Stimulated activated CD4-positive, alpha-beta T cell treated with anti-CD3 and anti-CD28 coated beads, Interleukin-4, amount 100 ng/mL, for 1 hour (primary cell): ENCODE results near the gene NFATC3.
"Not testable (repeated sequence)": the region's sequence is repeated elsewhere in the genome, so short reads cannot be mapped to it uniquely, and the experiment has no call there.

ENCODE experiments used
- DNase-seq: peaks from one replicate; pipeline ENCODE4 v3.0.0-alpha.2; 2020

Gene NFATC3

GRCh38 chr16:68090533-68090932 lies 5.4 kb downstream of the NFATC3 start:
- DNase-seq = no peak

- no peak for DNase-seq
Observed at GRCh38 chr16:68091380-68092261, 6.5 kb downstream of the NFATC3 start.

- DNase-seq = not testable (repeated sequence)
Observed at GRCh38 chr16:68092275-68092674, 7.1 kb downstream of the NFATC3 start.

GRCh38 chr16:68093816-68094613 lies 8.8 kb downstream of the NFATC3 start:
- DNase-seq = no peak

- no peak for DNase-seq
Observed at GRCh38 chr16:68094614-68094934, 9.4 kb downstream of the NFATC3 start.

GRCh38 chr16:68096491-68096890 lies 11.3 kb downstream of the NFATC3 start:
- DNase-seq = no peak

GRCh38 chr16:68097088-68097487 lies 11.9 kb downstream of the NFATC3 start:
- no peak for DNase-seq

GRCh38 chr16:68097895-68098294 lies 12.7 kb downstream of the NFATC3 start:
- DNase-seq = no peak

GRCh38 chr16:68100488-68100887 lies 15.3 kb downstream of the NFATC3 start:
- DNase-seq = no peak

- DNase-seq = no peak
Observed at GRCh38 chr16:68105611-68106010, 20.4 kb downstream of the NFATC3 start.

GRCh38 chr16:68107230-68107928 lies 22.2 kb downstream of the NFATC3 start:
- DNase-seq = not testable (repeated sequence)

- DNase-seq = not testable (repeated sequence)
Observed at GRCh38 chr16:68109156-68109555, 24.0 kb downstream of the NFATC3 start.

- not testable (repeated sequence) for DNase-seq
Observed at GRCh38 chr16:68110611-68111010, 25.4 kb downstream of the NFATC3 start.

- DNase-seq = no peak
Observed at GRCh38 chr16:68111379-68111778, 26.2 kb downstream of the NFATC3 start.

- DNase-seq = no peak
Observed at GRCh38 chr16:68113059-68113761, 28.0 kb downstream of the NFATC3 start.

GRCh38 chr16:68113765-68114240 lies 28.6 kb downstream of the NFATC3 start:
- no peak for DNase-seq

- DNase-seq = not testable (repeated sequence)
Observed at GRCh38 chr16:68114939-68115338, 29.8 kb downstream of the NFATC3 start.

- no peak for DNase-seq
Observed at GRCh38 chr16:68115851-68116250, 30.7 kb downstream of the NFATC3 start.

GRCh38 chr16:68116256-68116867 lies 31.2 kb downstream of the NFATC3 start:
- no peak for DNase-seq

GRCh38 chr16:68117884-68118283 lies 32.7 kb downstream of the NFATC3 start:
- DNase-seq = no peak

GRCh38 chr16:68118954-68119353 lies 33.8 kb downstream of the NFATC3 start:
- DNase-seq = not testable (repeated sequence)

- not testable (repeated sequence) for DNase-seq
Observed at GRCh38 chr16:68120496-68120895, 35.3 kb downstream of the NFATC3 start.
